Skin of body (tissue), 2 donors: ENCODE data around the gene C10orf71. TPM values are rescaled to one million over a fixed set of nuclear protein-coding genes. Genes with fewer than 3 reads are reported as not detected.

Experiments
- DNase-seq: peaks from one replicate; lab custom pipeline; 2025; lab: John Stamatoyannopoulos, UW
- total RNA-seq: library from RNA; depleted of rRNA; stranded (reverse); fragments of >200 nt; gene quantifications from one replicate; pipeline ENCODE4 v1.2.3, GENCODE V29; 2014

C10orf71 gene
- total RNA-seq: 2.2 TPM

- DNase-seq: no peak
Measured at GRCh38 chr10:49298983-49299815, at the start of gene C10orf71. Gene C10orf71 (plus strand): TSS chr10:49299170. CDS start chr10:49322546, 23,376 bp downstream.

- no peak for DNase-seq
Measured at GRCh38 chr10:49252313-49253034, 46.5 kb upstream of the C10orf71 start.

GRCh38 chr10:49253340-49253906 is 45.5 kb upstream of the C10orf71 start:
- DNase-seq: no peak

DNA sequence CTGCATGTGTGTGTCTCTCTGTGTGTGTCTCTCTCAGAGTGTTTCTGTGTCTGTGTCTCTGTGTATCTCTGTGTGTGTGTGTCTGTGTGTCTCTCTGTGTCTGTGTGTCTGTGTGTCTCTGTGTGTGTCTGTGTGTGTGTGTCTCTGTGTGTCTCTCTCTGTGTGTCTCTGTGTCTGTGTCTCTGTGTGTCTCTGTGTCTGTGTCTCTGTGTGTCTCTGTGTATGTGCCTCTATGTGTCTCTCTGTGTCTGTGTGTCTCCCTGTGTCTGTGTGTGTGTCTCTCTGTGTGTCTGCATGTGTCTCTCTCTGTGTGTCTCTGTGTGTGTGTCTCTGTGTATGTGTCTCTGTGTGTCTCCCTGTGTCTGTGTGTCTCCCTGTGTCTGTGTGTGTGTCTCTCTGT is 44.8 kb upstream of the C10orf71 start:
- no peak for DNase-seq

GRCh38 chr10:49254556-49255318 is 44.2 kb upstream of the C10orf71 start:
- no peak for DNase-seq

GRCh38 chr10:49255883-49256282 is 43.1 kb upstream of the C10orf71 start:
- no peak for DNase-seq

DNA sequence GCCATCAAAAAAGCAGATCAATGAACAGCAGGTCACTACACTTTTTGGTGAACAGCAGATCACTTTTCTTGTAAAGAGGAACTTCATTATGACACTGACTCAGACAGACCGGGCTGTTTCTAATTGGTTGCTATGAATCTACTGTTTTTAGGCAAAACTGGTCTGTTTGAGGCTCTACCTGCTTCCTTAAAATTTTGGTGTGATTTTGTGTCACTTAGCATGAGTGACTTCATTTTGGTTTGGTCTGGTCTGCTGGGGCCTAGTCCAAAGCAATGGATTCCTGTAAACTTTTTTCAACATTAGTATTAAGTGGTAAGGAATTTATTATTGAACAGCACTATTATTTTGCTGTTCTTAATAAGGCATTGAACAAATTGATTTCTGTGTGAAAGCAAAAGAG is 41.8 kb upstream of the C10orf71 start:
- no peak for DNase-seq

- no peak for DNase-seq
Measured at GRCh38 chr10:49257626-49258349, 41.2 kb upstream of the C10orf71 start.

- no peak for DNase-seq
Measured at GRCh38 chr10:49258350-49258683, 40.7 kb upstream of the C10orf71 start.

DNA sequence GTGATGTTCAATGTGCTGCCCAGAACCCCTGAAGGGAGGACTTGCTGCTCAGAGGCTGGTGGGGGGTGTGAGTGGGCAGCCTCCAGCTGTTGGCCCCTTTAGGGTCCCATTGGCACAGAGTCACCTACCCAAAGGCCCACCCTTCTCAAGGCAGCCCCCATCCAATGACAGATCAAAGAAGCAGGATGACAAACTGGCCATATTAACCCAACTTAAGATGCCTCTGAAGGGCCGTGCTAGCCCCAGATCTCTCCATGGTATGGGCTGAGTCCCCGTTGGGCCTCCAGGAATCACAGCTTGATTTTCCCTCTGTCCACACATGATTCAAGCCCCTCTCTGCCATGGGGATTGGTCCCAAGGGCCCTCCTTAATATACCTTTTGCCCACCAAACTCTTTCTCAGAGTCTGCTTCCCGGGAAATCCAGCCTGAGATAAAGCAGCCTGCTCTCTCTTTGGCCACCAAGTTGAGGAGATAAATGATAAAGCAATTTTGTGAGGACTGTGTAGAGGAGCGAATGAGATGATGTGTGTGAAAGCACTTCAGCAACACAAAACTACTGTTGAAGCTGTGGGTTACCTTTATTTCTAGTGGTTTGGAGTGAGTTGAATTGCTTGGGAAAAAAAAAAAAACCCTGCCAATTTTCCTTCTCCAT is 38.2 kb upstream of the C10orf71 start:
- no peak for DNase-seq

DNA sequence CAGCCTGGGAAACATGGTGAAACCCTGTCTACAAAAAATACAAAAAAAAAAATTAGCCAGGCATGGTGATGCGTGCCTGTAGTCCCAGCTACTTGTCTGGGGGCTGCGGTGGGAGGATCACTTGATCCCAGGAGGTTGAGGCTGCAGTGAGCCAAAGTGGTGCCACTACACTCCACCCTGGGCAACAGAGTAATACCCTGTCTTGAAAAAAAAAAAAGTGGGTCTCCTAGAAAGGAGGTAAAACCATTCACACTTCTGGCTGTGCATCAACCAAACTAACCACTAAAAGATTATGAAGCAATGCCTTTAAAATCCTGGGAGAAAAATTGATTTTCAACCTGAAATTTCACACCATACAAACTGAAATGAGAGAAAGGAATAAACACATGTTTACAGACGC is 35.4 kb upstream of the C10orf71 start:
- no peak for DNase-seq

DNA sequence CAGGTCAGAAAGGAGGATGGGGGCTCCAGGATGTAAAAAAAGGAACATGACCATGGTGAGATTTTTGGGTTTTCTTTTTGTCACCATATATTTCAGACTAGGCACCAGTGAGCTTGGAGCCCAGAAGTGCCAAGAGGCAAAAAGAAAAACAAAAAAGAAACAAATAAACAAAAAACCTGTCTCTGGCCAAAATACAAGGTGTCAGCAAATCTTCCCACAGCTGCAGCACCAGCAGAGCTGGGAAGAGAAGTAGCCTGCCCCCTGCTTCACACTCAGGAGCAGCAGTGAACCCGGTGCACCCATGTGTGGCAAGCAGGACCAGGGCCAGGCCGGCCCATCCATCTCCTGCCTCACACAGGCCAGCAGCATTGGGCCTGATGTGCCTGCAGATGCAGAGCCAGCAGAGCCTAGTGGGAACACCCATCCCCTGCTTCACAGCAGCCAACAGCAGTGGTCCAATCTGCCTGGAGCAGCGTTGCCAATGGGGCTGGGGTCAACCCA is 34.7 kb upstream of the C10orf71 start:
- no peak for DNase-seq

- DNase-seq: no peak
Measured at GRCh38 chr10:49265885-49266284, 33.1 kb upstream of the C10orf71 start.

DNA sequence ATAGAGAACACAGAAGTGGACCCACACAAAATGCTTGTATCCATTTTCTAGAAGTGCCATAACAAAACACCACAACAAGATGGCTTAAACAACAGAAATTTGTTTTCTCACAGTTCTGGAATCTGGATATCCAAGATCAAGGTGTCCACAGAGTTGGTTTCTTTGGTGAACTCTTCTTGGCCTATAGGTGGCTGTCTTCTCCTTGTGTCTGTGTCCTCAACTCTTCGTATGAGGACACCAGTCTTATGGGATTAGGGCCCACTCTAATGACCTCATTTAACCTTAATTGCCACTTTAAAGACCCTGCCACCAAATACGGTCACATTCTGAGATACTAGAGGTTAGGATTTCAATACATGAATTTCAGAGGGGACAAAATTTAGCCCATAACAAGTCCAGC is 30.8 kb upstream of the C10orf71 start:
- no peak for DNase-seq

GRCh38 chr10:49269523-49269922 is 29.4 kb upstream of the C10orf71 start:
- no peak for DNase-seq

- DNase-seq: no peak
Measured at GRCh38 chr10:49270565-49270964, 28.4 kb upstream of the C10orf71 start.

DNA sequence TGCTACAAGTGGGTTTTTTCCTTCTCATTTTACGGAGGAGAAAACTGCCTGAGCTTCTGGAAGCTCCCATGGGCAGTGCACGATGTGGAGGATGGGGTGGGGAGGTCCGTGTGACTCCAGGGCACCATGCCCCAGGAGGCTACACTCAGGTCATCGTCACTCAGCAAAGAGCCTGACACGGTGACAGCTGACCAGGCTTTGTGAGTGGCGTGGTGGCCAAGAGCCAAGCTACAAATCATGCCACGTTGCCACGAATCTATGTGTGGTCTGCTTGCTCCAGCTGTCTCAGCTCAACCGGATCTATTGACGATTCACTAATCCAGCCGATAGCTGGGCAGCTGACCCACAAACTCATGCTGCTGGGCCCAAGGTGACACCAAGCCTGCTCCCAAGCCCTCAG is 27.6 kb upstream of the C10orf71 start:
- no peak for DNase-seq

DNA sequence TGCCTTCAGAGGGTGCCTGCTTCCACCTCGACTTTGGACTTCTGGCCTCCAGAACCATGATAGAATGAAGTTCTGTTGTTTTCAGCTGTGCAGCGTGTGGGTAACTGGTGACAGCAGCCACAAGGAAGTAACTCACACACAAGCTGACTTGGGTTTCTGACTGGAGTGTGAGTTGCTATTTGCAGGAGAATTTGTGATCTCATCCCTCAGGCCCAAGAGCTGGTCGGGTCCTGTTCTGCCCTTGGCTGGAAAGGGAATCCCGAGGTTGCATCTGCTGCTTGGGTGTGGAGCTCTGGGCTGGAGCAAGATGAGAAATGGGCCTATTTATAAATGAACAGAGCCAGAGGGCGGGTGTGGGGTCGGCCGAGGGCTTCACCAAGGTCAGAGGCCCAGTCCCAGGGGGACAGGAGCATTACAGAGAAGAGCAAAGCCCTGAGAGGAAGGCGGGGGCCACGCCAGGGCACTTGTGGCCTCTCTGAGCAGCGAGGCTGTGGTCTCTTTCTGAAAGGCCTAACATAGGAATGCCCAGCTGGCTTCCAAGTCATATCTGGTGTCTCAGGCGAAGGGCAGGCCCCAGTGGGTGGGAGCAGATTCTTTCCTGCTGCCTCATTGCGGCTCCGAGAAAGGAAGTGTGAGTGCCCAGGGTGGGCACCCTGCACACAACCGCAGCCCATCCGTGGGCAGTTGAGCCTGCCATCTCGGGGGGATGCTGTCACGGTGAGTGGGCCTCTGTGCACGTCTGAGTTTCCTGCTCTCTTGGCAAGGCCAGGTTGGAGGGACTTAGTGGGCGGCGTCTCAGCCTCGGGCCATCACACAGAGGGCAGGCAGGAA is 26.5 kb upstream of the C10orf71 start:
- peak; percentile 43 for DNase-seq

- DNase-seq: no peak
Measured at GRCh38 chr10:49273082-49273465, 25.9 kb upstream of the C10orf71 start.

DNA sequence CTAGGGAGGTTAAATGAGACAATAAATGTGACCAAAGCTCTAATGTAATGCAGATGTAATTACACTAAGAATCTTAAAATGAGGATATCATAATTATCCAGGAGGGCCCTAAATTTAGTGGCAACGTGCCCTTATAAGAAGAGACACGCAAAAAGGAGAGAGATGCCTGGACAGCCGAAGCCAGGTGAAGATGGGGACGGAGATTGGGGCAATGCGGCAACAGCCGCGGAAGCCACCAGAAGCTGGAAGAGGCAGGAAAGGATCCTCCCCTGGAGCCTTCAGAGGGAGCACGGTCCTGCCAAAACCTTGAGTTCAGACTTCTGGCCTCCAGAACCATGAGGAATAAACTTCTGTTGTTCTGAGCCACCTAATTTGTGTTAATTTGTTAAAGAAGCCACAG is 25.3 kb upstream of the C10orf71 start:
- no peak for DNase-seq
